Suppressor macrophage (primary cell): ENCODE data around the gene TEK.
A peak's percentile ranks its signal among the peaks of the same experiment; 100 is the strongest.
"Not testable (repeated sequence)": the region's sequence is repeated elsewhere in the genome, so short reads cannot be mapped to it uniquely, and the experiment has no call there.

Source experiments
- DNase-seq, 4 experiments: peaks; one replicate each; pipeline ENCODE4 v3.0.0-alpha.2; 2020 to 2022

TEK gene

GRCh38 chr9:27181381-27181780 is 72.4 kb downstream of the TEK start:
- DNase-seq = no peak

GRCh38 chr9:27182421-27182820 is 73.4 kb downstream of the TEK start:
- DNase-seq = no peak

- DNase-seq = no peak
Measured at GRCh38 chr9:27183131-27183530, 74.1 kb downstream of the TEK start.

GRCh38 chr9:27183701-27184100 is 74.7 kb downstream of the TEK start:
- no peak for DNase-seq

GRCh38 chr9:27184556-27185351 is 75.7 kb downstream of the TEK start:
- DNase-seq = peak in 1 of 4 experiments; percentile 74

- DNase-seq = no peak
Measured at GRCh38 chr9:27188426-27188825, 79.4 kb downstream of the TEK start.

GRCh38 chr9:27189426-27189825 is 80.4 kb downstream of the TEK start:
- DNase-seq = no peak

GRCh38 chr9:27192291-27192960 is 83.4 kb downstream of the TEK start:
- DNase-seq = peak in 2 of 4 experiments; percentile 1 to 20

GRCh38 chr9:27193886-27194285 is 84.9 kb downstream of the TEK start:
- DNase-seq = no peak

- peak in 3 of 4 experiments; percentile 8 to 43 (median 9) for DNase-seq
Measured at GRCh38 chr9:27194401-27195091, 85.5 kb downstream of the TEK start.

GRCh38 chr9:27195191-27195590 is 86.2 kb downstream of the TEK start:
- no peak for DNase-seq

- no peak for DNase-seq
Measured at GRCh38 chr9:27196383-27196782, 87.4 kb downstream of the TEK start.

- DNase-seq = no peak
Measured at GRCh38 chr9:27198190-27198589, 89.2 kb downstream of the TEK start.

- DNase-seq = no peak
Measured at GRCh38 chr9:27202056-27202455, 93.0 kb downstream of the TEK start.

GRCh38 chr9:27203783-27204182 is 94.8 kb downstream of the TEK start:
- no peak for DNase-seq

- DNase-seq = no peak
Measured at GRCh38 chr9:27204578-27204977, 95.6 kb downstream of the TEK start.

- no peak for DNase-seq
Measured at GRCh38 chr9:27205198-27205597, 96.2 kb downstream of the TEK start.

GRCh38 chr9:27206041-27206440 is 97.0 kb downstream of the TEK start:
- DNase-seq = no peak

GRCh38 chr9:27209034-27209433 is 100.0 kb downstream of the TEK start:
- no peak for DNase-seq

- DNase-seq = no peak
Measured at GRCh38 chr9:27210588-27210987, 101.6 kb downstream of the TEK start.

- no peak for DNase-seq
Measured at GRCh38 chr9:27212191-27212590, 103.2 kb downstream of the TEK start.

- DNase-seq = no peak
Measured at GRCh38 chr9:27212621-27213020, 103.6 kb downstream of the TEK start.

GRCh38 chr9:27227192-27227591 is 118.2 kb downstream of the TEK start:
- no peak for DNase-seq

- not testable (repeated sequence) for DNase-seq
Measured at GRCh38 chr9:27239648-27240047, 130.6 kb downstream of the TEK start.
